OCI-LY7 (cell line): ENCODE measurements around the gene ZNF311. TPM values are rescaled to one million over a fixed set of nuclear protein-coding genes. Genes with fewer than 3 reads are reported as not detected.

Experiments used
- Bru-seq: library from RNA; stranded (reverse); fragments of 400-500 nt; gene quantifications from one replicate; lab custom pipeline; 2021; lab: Mats Ljungman, UMichigan
- BruChase-seq, 2 experiments: library from RNA; stranded (reverse); fragments of 400-500 nt; gene quantifications; one replicate each; lab custom pipeline; 2021; lab: Mats Ljungman, UMichigan
- BruUV-seq: library from RNA; stranded (reverse); fragments of 400-500 nt; replicated peaks from 2 replicates; lab custom pipeline; 2021; lab: Mats Ljungman, UMichigan
- CTCF ChIA-PET: fragments of 300-600 bp; sonication (Branson Sonifier 250); formaldehyde crosslinking; loops from one replicate; lab custom pipeline; 2022; ENCODE audit warnings: antibody characterized with exemption; ENCODE audit not compliant: unreplicated experiment; lab: Charles Lee
- POLR2A ChIA-PET: fragments of 300-600 bp; sonication (Branson Sonifier 250); formaldehyde crosslinking; loops from one replicate; lab custom pipeline; 2022; ENCODE audit warnings: antibody characterized with exemption; lab: Charles Lee
- DNase-seq: peaks from one replicate; pipeline ENCODE4 v3.0.0-alpha.2; 2015; ENCODE audit warnings: low spot score
- H2AFZ ChIP-seq: fragments of 200-600 bp; sonication (generic), shearing (Covaris generic); 2 replicates; pipeline ENCODE4 v1.6.1; 2014; ENCODE audit warnings: mild to moderate bottlenecking, antibody characterized with exemption, low read length, moderate library complexity
- H3K27ac ChIP-seq: fragments of 200-600 bp; sonication (generic); 2 replicates; pipeline ENCODE4 v1.5.1; 2014; ENCODE audit warnings: mixed run types, low read depth, mild to moderate bottlenecking, moderate library complexity, low read length, inconsistent platforms; ENCODE audit not compliant: poor library complexity, severe bottlenecking
- H3K36me3 ChIP-seq: fragments of 200-600 bp; sonication (generic); 2 replicates; pipeline ENCODE4 v1.6.1; 2014; ENCODE audit warnings: mild to moderate bottlenecking, antibody characterized with exemption, low read length, moderate library complexity, mixed read lengths; ENCODE audit not compliant: insufficient read depth
- H3K4me1 ChIP-seq: fragments of 200-600 bp; sonication (generic); 2 replicates; pipeline ENCODE4 v1.5.1; 2014; ENCODE audit warnings: mild to moderate bottlenecking, low read length; ENCODE audit not compliant: insufficient read depth, poor library complexity, severe bottlenecking
- H3K4me2 ChIP-seq: fragments of 200-600 bp; sonication (generic); 2 replicates; pipeline ENCODE4 v1.6.1; 2014; ENCODE audit warnings: mild to moderate bottlenecking, low read length
- H3K4me3 ChIP-seq: fragments of 200-600 bp; sonication (generic); 2 replicates; pipeline ENCODE4 v1.5.1; 2014; ENCODE audit warnings: mild to moderate bottlenecking, low read depth, low read length; ENCODE audit not compliant: poor library complexity, severe bottlenecking
- H3K79me2 ChIP-seq: fragments of 200-600 bp; sonication (generic); 2 replicates; pipeline ENCODE4 v1.6.1; 2016; ENCODE audit warnings: low read depth, mild to moderate bottlenecking, low read length, moderate library complexity, mixed read lengths; ENCODE audit not compliant: insufficient read depth
- H3K9me2 ChIP-seq: fragments of 200-600 bp; sonication (generic); 2 replicates; pipeline ENCODE4 v1.6.1; 2016; ENCODE audit warnings: mild to moderate bottlenecking, low read length, mixed read lengths; ENCODE audit not compliant: insufficient read depth
- H3K9me3 ChIP-seq: fragments of 200-600 bp; sonication (generic); 2 replicates; pipeline ENCODE4 v1.6.1; 2014; ENCODE audit warnings: mild to moderate bottlenecking, mixed run types, low read length, mixed read lengths
- H4K20me1 ChIP-seq: fragments of 200-600 bp; sonication (generic); 2 replicates; pipeline ENCODE4 v1.6.1; 2014; ENCODE audit warnings: mild to moderate bottlenecking, antibody characterized with exemption, low read length, moderate library complexity, mixed read lengths; ENCODE audit not compliant: insufficient read depth
- EZH2phosphoT487 ChIP-seq: fragments of 200-600 bp; sonication (generic); IDR thresholded peaks from 2 replicates; pipeline ENCODE4 v1.6.1; 2018; ENCODE audit warnings: low read depth, borderline replicate concordance, mild to moderate bottlenecking, mixed run types, antibody characterized with exemption, low read length, moderate library complexity, mixed read lengths
- intact Hi-C: fragments of 100-400 bp; cut with micrococcal nuclease; formaldehyde crosslinking; loops from one replicate; pipeline ENCODE4 v1.10.0; 2022; ENCODE audit not compliant: unreplicated experiment
- long read RNA-seq: library from polyadenylated mRNA; stranded (forward); transcript quantifications from one replicate; pipeline ENCODE4 v2.0.0, GENCODE V29; 2022
- total RNA-seq, 2 experiments: library from RNA; depleted of rRNA in 1 of 2; stranded (reverse); fragments of >200 nt in 1 of 2; shearing (Covaris generic) in 1 of 2; gene quantifications; 2 replicates each; pipeline ENCODE4 v1.2.3, GENCODE V29; 2014 to 2022
- TF ChIP-seq, protein P1 (sequence below): fragments of 200-600 bp; sonication (generic); conservative IDR thresholded peaks from 2 replicates; pipeline ENCODE4 v1.5.1; 2014; ENCODE audit warnings: mild to moderate bottlenecking, antibody characterized with exemption, low read length, moderate library complexity, mixed read lengths

The ZNF311 gene
- total RNA-seq (2014; rRNA removed; shearing (Covaris generic)) (not detected in 2 replicates), total RNA-seq (2022) (not detected in 2 replicates), Bru-seq, nascent RNA (not detected), BruChase-seq, experiment 1, labeled RNA remaining after a 6-hour chase (not detected), BruChase-seq, experiment 2, labeled RNA remaining after a 2-hour chase (not detected)
- long read RNA-seq = 0 reads

DNA sequence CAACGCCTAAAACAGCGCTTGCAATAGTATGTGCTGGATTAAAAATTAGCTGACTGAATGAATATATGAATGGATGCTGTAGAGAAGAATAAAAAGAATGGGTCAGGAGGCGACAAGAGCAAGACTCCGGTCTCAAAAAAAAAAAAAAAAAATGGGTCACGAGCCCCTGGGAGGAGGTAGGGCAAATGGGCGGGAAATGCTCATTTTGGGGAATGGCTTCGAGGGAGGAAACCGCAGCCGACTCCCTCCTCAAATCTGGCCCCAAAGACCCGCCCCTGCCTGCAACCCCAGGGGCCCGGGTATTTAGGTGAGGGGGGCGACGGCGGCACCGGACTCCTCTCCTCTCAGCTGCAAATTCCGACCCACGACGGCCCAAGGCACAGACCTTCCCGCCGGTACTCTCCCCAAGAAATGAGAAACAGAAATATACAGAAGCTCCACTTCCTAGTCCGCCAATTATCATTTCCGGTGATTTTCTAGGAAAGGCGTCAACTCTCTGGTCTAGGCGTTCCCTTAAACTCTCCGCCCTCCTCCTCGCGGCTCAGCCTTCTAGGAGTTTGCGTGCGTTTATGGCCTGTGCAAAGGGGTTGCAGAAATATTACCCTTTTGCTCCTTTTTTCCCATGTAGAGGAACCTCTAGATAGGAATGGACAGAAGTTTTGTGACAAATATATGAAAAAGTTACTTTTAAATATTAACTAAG lies at the start of gene ZNF311:
TSS of gene ZNF311 (minus strand) at position 133 of the 703 bp plus-strand sequence. CDS start 1,361 bp downstream, outside the sequence.
- Histone ChIP-seq H3K9me3 (no peaks in the 10 kb centered on the region), H3K4me2 (no peak within 1 kb of the TSS), H3K36me3 (no peaks in the 10 kb centered on the region), H3K27ac (no peak within 1 kb of the TSS), H3K9me2 (0 out of 2 replicates have a peak, but pooled peaks cover 4% of the 10 kb centered on the region), H4K20me1 (no peaks in the 10 kb centered on the region), H3K4me3 (no peak within 1 kb of the TSS), H3K79me2 (no peaks in the 10 kb centered on the region), H3K4me1 (no peaks in the 10 kb centered on the region), H2AFZ (no peak within 1 kb of the TSS)
- no TSS peak for BruUV-seq
- no peak for DNase-seq
- ChIA-PET CTCF (no interaction called here), POLR2A (no interaction called here)
- TF ChIP-seq, protein P1, sequence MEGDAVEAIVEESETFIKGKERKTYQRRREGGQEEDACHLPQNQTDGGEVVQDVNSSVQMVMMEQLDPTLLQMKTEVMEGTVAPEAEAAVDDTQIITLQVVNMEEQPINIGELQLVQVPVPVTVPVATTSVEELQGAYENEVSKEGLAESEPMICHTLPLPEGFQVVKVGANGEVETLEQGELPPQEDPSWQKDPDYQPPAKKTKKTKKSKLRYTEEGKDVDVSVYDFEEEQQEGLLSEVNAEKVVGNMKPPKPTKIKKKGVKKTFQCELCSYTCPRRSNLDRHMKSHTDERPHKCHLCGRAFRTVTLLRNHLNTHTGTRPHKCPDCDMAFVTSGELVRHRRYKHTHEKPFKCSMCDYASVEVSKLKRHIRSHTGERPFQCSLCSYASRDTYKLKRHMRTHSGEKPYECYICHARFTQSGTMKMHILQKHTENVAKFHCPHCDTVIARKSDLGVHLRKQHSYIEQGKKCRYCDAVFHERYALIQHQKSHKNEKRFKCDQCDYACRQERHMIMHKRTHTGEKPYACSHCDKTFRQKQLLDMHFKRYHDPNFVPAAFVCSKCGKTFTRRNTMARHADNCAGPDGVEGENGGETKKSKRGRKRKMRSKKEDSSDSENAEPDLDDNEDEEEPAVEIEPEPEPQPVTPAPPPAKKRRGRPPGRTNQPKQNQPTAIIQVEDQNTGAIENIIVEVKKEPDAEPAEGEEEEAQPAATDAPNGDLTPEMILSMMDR = no peak
- no peak for TF ChIP-seq EZH2phosphoT487
- intact Hi-C loops = no loop called here

DNA sequence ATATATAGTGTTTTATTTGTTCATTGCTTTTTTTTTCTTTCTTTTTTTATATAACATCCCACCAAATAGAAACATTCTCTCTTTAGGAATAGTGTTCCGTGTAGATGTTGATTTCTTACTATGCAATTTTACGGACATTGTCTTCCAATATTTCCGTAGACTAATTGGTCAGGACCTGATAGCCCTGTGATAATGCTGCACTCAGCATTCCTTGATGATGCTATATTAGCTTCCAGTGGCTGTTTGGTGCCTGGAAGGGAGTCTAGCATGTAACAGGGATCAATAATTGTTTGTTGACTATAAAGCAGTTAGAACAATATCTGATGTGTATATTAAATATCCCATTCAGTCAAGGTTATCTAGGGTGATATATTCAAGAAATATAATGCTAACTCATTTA lies 46.6 kb upstream of the ZNF311 start:
- Histone ChIP-seq H3K27ac (no peak overlapping the region), H2AFZ (no peak overlapping the region), H3K4me2 (no peak overlapping the region), H3K9me3 (no peaks in the 10 kb centered on the region), H3K36me3 (no peaks in the 10 kb centered on the region), H3K79me2 (no peaks in the 10 kb centered on the region), H4K20me1 (no peaks in the 10 kb centered on the region), H3K9me2 (no peaks in the 10 kb centered on the region), H3K4me1 (no peaks in the 10 kb centered on the region), H3K4me3 (no peak overlapping the region)
- ChIA-PET POLR2A (no interaction called here), CTCF (no interaction called here)
- no TSS peak for BruUV-seq
- DNase-seq = no peak
- intact Hi-C loops = no loop called here
- TF ChIP-seq, protein P1 = no peak
- TF ChIP-seq EZH2phosphoT487 = no peak

DNA sequence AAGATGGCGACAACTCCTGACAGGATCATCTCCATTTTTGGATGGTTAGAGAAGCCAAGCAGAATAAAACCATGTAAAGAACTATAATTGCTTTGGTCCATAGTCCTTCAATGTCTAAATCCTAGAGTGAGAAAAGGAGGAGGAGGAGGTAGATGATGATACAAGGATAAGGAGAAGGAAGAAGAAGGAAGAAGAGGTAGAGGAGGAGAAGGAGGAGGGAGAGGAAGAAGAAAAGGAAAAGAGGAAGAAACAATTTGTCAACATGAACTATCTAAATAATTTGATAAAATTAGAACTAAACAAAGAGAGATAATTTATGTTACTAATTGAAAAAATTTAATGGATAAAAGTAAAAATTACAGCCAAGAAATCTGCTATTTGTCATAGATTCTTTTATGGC lies 40.0 kb upstream of the ZNF311 start, which contains the start of gene OR2W1:
TSS of gene OR2W1 (minus strand) at position 101 of the 400 bp plus-strand sequence. CDS start at position 101, 0 bp downstream.
- ChIA-PET POLR2A (no interaction called here), CTCF (no interaction called here)
- Histone ChIP-seq H3K4me1 (no peaks in the 10 kb centered on the region), H3K4me2 (no peak within 1 kb of the TSS), H3K4me3 (no peak within 1 kb of the TSS), H3K9me2 (no peaks in the 10 kb centered on the region), H4K20me1 (no peaks in the 10 kb centered on the region), H3K36me3 (no peaks in the 10 kb centered on the region), H3K79me2 (no peaks in the 10 kb centered on the region), H2AFZ (no peak within 1 kb of the TSS), H3K9me3 (peaks cover 8% of the 10 kb centered on the region; the same call in 1 of the 2 replicates), H3K27ac (no peak within 1 kb of the TSS)
- intact Hi-C loops = no loop called here
- TF ChIP-seq EZH2phosphoT487 = no peak
- TF ChIP-seq, protein P1 = no peak
- DNase-seq = no peak
- BruUV-seq = no TSS peak
